ENCODE measurements around the gene ARL15.

GRCh38 chr5:54302267-54302687 is 8.1 kb downstream of the ARL15 start:
- TF ChIP-seq NFE2 (IDR thresholded peaks at IDR 0.05; ENCODE audit: low read depth) (no peak), HDAC6 (IDR thresholded peaks at IDR 0.05; ENCODE audit: low read depth, low read length) (no peak), PKNOX1 (IDR thresholded peaks at IDR 0.05) (no peak), CEBPG (CRISPR knock-in tag; IDR thresholded peaks at IDR 0.05) (peak; percentile 96), CEBPG (tag; conservative IDR thresholded peaks at IDR 0.05 in 1 of 2, IDR thresholded peaks at IDR 0.05 in 1 of 2) (peak; percentile 91 to 93), ZNF143 (CRISPR knock-in tag; IDR thresholded peaks at IDR 0.05) (no peak), NONO (IDR thresholded peaks at IDR 0.05; ENCODE audit: low read depth in 2 of 2, low read length in 1 of 2) (no peak), HOMEZ (CRISPR knock-in tag; IDR thresholded peaks at IDR 0.05) (no peak), IRF1 (CRISPR knock-in tag; IDR thresholded peaks at IDR 0.05; ENCODE audit: borderline replicate concordance) (no peak)

Measured in K562 (cell line).